Natural killer cell (primary cell): ENCODE results near the gene PPM1K. TPM values are rescaled to one million over a fixed set of nuclear protein-coding genes. Genes with fewer than 3 reads are reported as not detected.

Experiments
- ATAC-seq, 3 donors: fragments of 150-1000 bp in 2 of 3; fragments of 200-7000 bp in 1 of 3; cut with Tn5 transposase; 1 replicate in 1 of 3; 2 replicates in 2 of 3; pipeline ENCODE4 v1.10.0; 2021; ENCODE audit warnings: mild to moderate bottlenecking in 2 of 3, moderate library complexity in 2 of 3
- DNase-seq, 2 donors: peaks; one replicate each; pipeline versions ENCODE4 v3.0.0 to v3.0.0-alpha.2; 2013 to 2021; ENCODE audit warnings: mixed read lengths in 1 of 2
- H3K27ac ChIP-seq: one replicate; pipeline ENCODE4 v1.5.1; 2013; ENCODE audit warnings: mild to moderate bottlenecking, low read length
- H3K27me3 ChIP-seq: one replicate; pipeline ENCODE4 v1.6.1; 2013; ENCODE audit warnings: low read length; ENCODE audit not compliant: control insufficient read depth, insufficient read depth
- H3K36me3 ChIP-seq: one replicate; pipeline ENCODE4 v1.6.1; 2013; ENCODE audit warnings: low read length; ENCODE audit not compliant: control insufficient read depth, insufficient read depth
- H3K4me1 ChIP-seq: one replicate; pipeline ENCODE4 v1.6.1; 2013; ENCODE audit warnings: low read length; ENCODE audit not compliant: control insufficient read depth, insufficient read depth
- H3K4me3 ChIP-seq: one replicate; pipeline ENCODE4 v1.5.1; 2013; ENCODE audit warnings: low read length
- H3K9me3 ChIP-seq: one replicate; pipeline ENCODE4 v1.6.1; 2013; ENCODE audit warnings: low read length; ENCODE audit not compliant: control insufficient read depth, insufficient read depth
- H3K27ac Mint-ChIP-seq, 2 donors: one replicate each; pipeline ENCODE4 v1.8.0; 2022; ENCODE audit warnings: mild to moderate bottlenecking in 2 of 2, mixed read lengths in 2 of 2, moderate library complexity in 1 of 2
- H3K27me3 Mint-ChIP-seq, 2 donors: one replicate each; pipeline ENCODE4 v1.8.0; 2022; ENCODE audit warnings: low read depth in 2 of 2, mixed read lengths in 2 of 2
- H3K36me3 Mint-ChIP-seq: one replicate; pipeline ENCODE4 v1.8.0; 2022; ENCODE audit warnings: mixed read lengths
- H3K4me1 Mint-ChIP-seq, 2 donors: one replicate each; pipeline ENCODE4 v1.8.0; 2022; ENCODE audit warnings: mixed read lengths in 2 of 2
- H3K4me3 Mint-ChIP-seq: one replicate; pipeline ENCODE4 v1.8.0; 2022; ENCODE audit warnings: mild to moderate bottlenecking, moderate library complexity, mixed read lengths
- H3K9me3 Mint-ChIP-seq, 2 donors: one replicate each; pipeline ENCODE4 v1.8.0; 2022; ENCODE audit warnings: mixed read lengths in 2 of 2
- WGBS: methylation state at CpG from one replicate; pipeline ENCODE4 v1.1.7; 2013; ENCODE audit warnings: missing lambda C conversion rate; ENCODE audit not compliant: insufficient coverage; 5-methylcytosine and 5-hydroxymethylcytosine counted together
- intact Hi-C: fragments of 100-400 bp; cut with micrococcal nuclease; formaldehyde crosslinking; loops from one replicate; pipeline ENCODE4 v1.14.2; 2022
- total RNA-seq, 4 donors: library from RNA; stranded (reverse); fragments of 120-200 nt in 1 of 4; gene quantifications; one replicate each; pipeline versions ENCODE4 v1.2.3 to v1.2.4, GENCODE V29; 2013 to 2022
- TF ChIP-seq, protein P1 (sequence below): fragments of 200-600 bp; IDR thresholded peaks from one replicate; pipeline ENCODE4 v1.8.0; 2022; ENCODE audit warnings: antibody characterized with exemption

Gene PPM1K
- total RNA-seq, 3 donors from 2014 or later (not counting 1 experiment from before 2014, with no cell fraction given) = 68.0 to 76.8 (median 74.3) TPM

- TF ChIP-seq, protein P1, sequence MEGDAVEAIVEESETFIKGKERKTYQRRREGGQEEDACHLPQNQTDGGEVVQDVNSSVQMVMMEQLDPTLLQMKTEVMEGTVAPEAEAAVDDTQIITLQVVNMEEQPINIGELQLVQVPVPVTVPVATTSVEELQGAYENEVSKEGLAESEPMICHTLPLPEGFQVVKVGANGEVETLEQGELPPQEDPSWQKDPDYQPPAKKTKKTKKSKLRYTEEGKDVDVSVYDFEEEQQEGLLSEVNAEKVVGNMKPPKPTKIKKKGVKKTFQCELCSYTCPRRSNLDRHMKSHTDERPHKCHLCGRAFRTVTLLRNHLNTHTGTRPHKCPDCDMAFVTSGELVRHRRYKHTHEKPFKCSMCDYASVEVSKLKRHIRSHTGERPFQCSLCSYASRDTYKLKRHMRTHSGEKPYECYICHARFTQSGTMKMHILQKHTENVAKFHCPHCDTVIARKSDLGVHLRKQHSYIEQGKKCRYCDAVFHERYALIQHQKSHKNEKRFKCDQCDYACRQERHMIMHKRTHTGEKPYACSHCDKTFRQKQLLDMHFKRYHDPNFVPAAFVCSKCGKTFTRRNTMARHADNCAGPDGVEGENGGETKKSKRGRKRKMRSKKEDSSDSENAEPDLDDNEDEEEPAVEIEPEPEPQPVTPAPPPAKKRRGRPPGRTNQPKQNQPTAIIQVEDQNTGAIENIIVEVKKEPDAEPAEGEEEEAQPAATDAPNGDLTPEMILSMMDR = no peak
- no peaks in the 10 kb centered on the region for H3K9me3 Mint-ChIP-seq
- DNase-seq = no peak
- WGBS = 87% methylated on average over 2 of the region's 2 CpGs
- Histone ChIP-seq H3K4me1 (no peaks in the 10 kb centered on the region), H3K27ac (no peak overlapping the region), H3K27me3 (no peaks in the 10 kb centered on the region), H3K36me3 (peaks cover 8% of the 10 kb centered on the region), H3K9me3 (no peaks in the 10 kb centered on the region), H3K4me3 (no peak overlapping the region)
- no peak overlapping the region for H3K4me3 Mint-ChIP-seq
- H3K4me1 Mint-ChIP-seq = no peaks in the 10 kb centered on the region
- ATAC-seq = no peak
- H3K27me3 Mint-ChIP-seq = no peaks in the 10 kb centered on the region
- H3K27ac Mint-ChIP-seq = no peak overlapping the region
- intact Hi-C loops = no loop called here
- no peaks in the 10 kb centered on the region for H3K36me3 Mint-ChIP-seq
Measured at GRCh38 chr4:88257726-88258125, 26.6 kb downstream of the PPM1K start.

GRCh38 chr4:88255111-88255510 lies 29.2 kb downstream of the PPM1K start:
- H3K27ac ChIP-seq = no peak overlapping the region
- H3K36me3 ChIP-seq = no peaks in the 10 kb centered on the region
- Mint-ChIP-seq H3K27ac (no peak overlapping the region), H3K27me3 (no peaks in the 10 kb centered on the region), H3K4me3 (no peak overlapping the region), H3K4me1 (no peaks in the 10 kb centered on the region), H3K36me3 (no peaks in the 10 kb centered on the region), H3K9me3 (no peaks in the 10 kb centered on the region)
- no peak overlapping the region for H3K4me3 ChIP-seq
- no peaks in the 10 kb centered on the region for H3K27me3 ChIP-seq
- WGBS = 89% methylated on average over 2 of the region's 2 CpGs
- no peaks in the 10 kb centered on the region for H3K4me1 ChIP-seq
- TF ChIP-seq, protein P1 = no peak
- H3K9me3 ChIP-seq = no peaks in the 10 kb centered on the region
- DNase-seq (no peak), ATAC-seq (no peak)
- intact Hi-C loops = no loop called here

DNA sequence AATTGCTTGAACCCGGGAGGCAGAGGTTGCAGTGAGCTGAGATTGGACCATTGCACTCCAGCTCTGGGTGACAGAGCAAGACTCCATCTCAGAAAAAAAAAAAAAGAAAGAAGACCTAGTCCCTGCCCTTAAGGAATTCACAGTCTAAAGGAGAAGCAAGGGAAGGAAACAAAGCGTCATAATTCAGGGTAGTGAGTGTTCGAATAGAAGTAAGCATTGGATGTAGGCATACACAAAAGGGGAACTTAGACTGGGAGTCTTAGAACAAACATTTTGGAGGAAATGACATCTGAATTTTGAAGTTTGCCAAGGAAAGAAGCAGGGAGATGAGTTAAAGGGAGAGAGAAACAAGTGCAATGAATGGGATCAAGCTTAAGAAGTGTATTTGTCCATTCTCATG lies 32.4 kb downstream of the PPM1K start:
- Histone ChIP-seq H3K27me3 (no peaks in the 10 kb centered on the region), H3K4me3 (no peak overlapping the region), H3K27ac (no peak overlapping the region), H3K4me1 (no peaks in the 10 kb centered on the region), H3K36me3 (no peaks in the 10 kb centered on the region), H3K9me3 (no peaks in the 10 kb centered on the region)
- Mint-ChIP-seq H3K9me3 (no peaks in the 10 kb centered on the region), H3K4me3 (no peak overlapping the region), H3K4me1 (no peaks in the 10 kb centered on the region), H3K36me3 (no peaks in the 10 kb centered on the region), H3K27me3 (no peaks in the 10 kb centered on the region), H3K27ac (no peak overlapping the region)
- ATAC-seq (no peak), DNase-seq (no peak)
- 51% methylated on average over 3 of the region's 3 CpGs for WGBS
- intact Hi-C loops = no loop called here
- TF ChIP-seq, protein P1 = no peak

DNA sequence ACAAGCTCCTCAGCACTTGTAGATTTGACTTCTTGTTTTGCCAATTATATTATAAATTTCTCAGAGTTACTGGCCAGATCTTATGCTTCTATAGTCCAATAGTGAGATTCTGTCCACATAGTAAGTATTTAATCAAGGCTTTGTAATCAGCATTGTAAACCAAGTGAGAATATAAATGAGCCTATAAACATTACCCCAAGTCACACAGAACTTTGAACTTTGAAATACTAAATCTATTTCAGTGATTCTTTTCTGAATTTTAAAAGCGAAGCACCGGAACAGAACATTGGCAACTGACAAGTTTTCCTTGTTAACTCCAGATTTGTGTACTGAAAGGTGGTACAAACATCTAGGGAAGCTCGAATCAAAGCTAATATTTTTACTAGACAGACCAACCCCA lies 37.2 kb downstream of the PPM1K start:
- TF ChIP-seq, protein P1 = no peak
- 81% methylated on average over 2 of the region's 3 CpGs for WGBS
- Mint-ChIP-seq H3K9me3 (no peaks in the 10 kb centered on the region), H3K27me3 (no peaks in the 10 kb centered on the region), H3K4me3 (peak overlapping the region; percentile 10), H3K4me1 (peaks cover 16 to 18% of the 10 kb centered on the region in 2 donors), H3K36me3 (no peaks in the 10 kb centered on the region), H3K27ac (no peak overlapping the region)
- no peaks in the 10 kb centered on the region for H3K9me3 ChIP-seq
- DNase-seq = no peak
- peaks cover 7% of the 10 kb centered on the region for H3K4me1 ChIP-seq
- H3K36me3 ChIP-seq = no peaks in the 10 kb centered on the region
- intact Hi-C loops = no loop called here
- no peak overlapping the region for H3K27ac ChIP-seq
- no peak overlapping the region for H3K4me3 ChIP-seq
- H3K27me3 ChIP-seq = no peaks in the 10 kb centered on the region
- ATAC-seq = no peak
